K562 (cell line): ENCODE results near the gene BIN1. TPM values are rescaled to one million over a fixed set of nuclear protein-coding genes. Genes with fewer than 3 reads are reported as not detected.

Source experiments
- NR2C2 ChIP-seq, 2 experiments: fragments of 200-800 bp in 1 of 2; sonication (Bioruptor generic) in 1 of 2; sonication (generic) in 1 of 2; formaldehyde crosslinking in 1 of 2; IDR thresholded peaks; 2 replicates each; pipeline versions ENCODE4 v1.6.1 to v1.8.0; 2016 to 2022; ENCODE audit warnings: mild to moderate bottlenecking in 1 of 2, missing compliant biosample characterization in 1 of 2, missing genetic modification characterization in 1 of 2, missing genetic modification reagents in 1 of 2
- RBM15 ChIP-seq: fragments of 200-400 bp; formaldehyde crosslinking; IDR thresholded peaks from 2 replicates; pipeline ENCODE4 v1.6.1; 2018; ENCODE audit warnings: mild to moderate bottlenecking, low read length, moderate library complexity; ENCODE audit not compliant: insufficient read depth
- ZKSCAN8 ChIP-seq: fragments of 200-800 bp; sonication (Bioruptor generic); IDR thresholded peaks from 2 replicates; pipeline ENCODE4 v1.6.1; 2016; ENCODE audit warnings: missing genetic modification characterization, missing compliant biosample characterization
- polyA plus RNA-seq, 8 experiments: library from polyadenylated mRNA; depleted of rRNA in 4 of 8; stranded (reverse) in 5 of 8; unstranded in 3 of 8; fragments of >200 nt; fragmentation: Nextera tagmentation in 2 of 8; fragmentation: Illumina TruSeq in 1 of 8; extraction: Ambion mirVana in 2 of 8; extraction: Trizol in 1 of 8; gene quantifications; 2 replicates each; pipeline versions ENCODE4 v1.2.1 to v1.2.3, GENCODE V29; 2011 to 2014; ENCODE audit warnings: inconsistent platforms in 1 of 8, missing spikeins in 1 of 8
- total RNA-seq, 7 experiments: library from RNA; depleted of rRNA in 6 of 7; stranded (reverse); fragments of >200 nt in 6 of 7; fragmentation: Illumina TruSeq in 2 of 7; extraction: Trizol in 2 of 7; gene quantifications; 2 replicates each; pipeline versions ENCODE4 v1.2.1 to v1.2.3, GENCODE V29; 2011 to 2021; ENCODE audit warnings: low replicate concordance in 1 of 7
- TF ChIP-seq, protein P1 (sequence below), 2 experiments: fragments of 450-650 bp; formaldehyde crosslinking in 1 of 2; IDR thresholded peaks; 2 replicates each; pipeline versions ENCODE4 v1.4.0 to v1.6.1; 2014 to 2020; ENCODE audit warnings: mild to moderate bottlenecking in 2 of 2, borderline replicate concordance in 1 of 2, low read depth in 1 of 2

The BIN1 gene
- total and polyA plus RNA-seq, 9 of the 15 experiments (the other 6 are each of a cell fraction or from before 2014, with no cell fraction given): 0.04 to 2.8 (median 0.79) TPM; not detected in 1

DNA sequence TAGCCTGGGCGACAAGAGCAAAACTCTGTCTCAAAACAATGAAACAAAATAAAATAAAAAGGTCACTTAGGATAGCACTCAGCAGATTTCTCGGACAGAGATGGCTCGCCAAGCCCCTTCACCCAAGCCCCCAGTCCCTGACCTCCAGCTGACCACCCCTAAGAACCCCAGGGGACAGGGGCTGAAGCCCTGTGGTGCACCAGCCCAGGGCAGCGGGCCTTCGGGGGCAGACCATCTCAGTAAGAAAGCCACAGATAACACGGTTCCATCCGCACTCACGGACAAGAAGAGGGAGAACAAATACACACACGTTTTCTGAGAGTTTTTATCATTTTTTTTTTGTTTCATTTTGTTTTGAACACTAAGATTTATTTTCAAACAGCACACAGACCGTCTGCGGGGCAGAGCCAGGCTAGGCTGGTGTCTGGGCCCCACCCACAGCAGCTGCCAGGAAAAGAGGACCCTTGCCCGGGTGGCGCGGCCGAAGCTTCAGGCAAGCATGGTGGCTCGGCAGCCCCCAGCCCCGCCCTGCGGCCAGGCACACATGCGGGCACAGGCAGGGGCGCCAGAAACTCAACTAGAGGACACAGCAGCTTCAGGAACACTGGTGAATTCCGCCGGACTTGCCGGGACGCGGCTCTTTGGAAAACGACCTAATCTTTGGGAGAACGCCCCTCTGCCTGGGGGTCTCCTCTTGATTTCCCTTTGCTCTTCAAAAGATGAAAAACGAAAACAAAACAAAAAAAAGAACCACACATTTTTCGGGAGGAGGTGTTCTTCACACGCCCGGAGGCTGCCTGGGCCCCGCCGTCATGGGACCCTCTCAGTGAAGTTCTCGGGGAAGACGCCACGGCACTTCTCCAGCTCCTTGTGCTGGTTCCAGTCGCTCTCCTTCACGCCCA, 59.0 kb downstream of the BIN1 start (continued):
- TF ChIP-seq, protein P1, sequence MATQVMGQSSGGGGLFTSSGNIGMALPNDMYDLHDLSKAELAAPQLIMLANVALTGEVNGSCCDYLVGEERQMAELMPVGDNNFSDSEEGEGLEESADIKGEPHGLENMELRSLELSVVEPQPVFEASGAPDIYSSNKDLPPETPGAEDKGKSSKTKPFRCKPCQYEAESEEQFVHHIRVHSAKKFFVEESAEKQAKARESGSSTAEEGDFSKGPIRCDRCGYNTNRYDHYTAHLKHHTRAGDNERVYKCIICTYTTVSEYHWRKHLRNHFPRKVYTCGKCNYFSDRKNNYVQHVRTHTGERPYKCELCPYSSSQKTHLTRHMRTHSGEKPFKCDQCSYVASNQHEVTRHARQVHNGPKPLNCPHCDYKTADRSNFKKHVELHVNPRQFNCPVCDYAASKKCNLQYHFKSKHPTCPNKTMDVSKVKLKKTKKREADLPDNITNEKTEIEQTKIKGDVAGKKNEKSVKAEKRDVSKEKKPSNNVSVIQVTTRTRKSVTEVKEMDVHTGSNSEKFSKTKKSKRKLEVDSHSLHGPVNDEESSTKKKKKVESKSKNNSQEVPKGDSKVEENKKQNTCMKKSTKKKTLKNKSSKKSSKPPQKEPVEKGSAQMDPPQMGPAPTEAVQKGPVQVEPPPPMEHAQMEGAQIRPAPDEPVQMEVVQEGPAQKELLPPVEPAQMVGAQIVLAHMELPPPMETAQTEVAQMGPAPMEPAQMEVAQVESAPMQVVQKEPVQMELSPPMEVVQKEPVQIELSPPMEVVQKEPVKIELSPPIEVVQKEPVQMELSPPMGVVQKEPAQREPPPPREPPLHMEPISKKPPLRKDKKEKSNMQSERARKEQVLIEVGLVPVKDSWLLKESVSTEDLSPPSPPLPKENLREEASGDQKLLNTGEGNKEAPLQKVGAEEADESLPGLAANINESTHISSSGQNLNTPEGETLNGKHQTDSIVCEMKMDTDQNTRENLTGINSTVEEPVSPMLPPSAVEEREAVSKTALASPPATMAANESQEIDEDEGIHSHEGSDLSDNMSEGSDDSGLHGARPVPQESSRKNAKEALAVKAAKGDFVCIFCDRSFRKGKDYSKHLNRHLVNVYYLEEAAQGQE (IDR thresholded peaks at IDR 0.05; ENCODE audit: borderline replicate concordance): no peak
- TF ChIP-seq, protein P1 (CRISPR knock-in tag; IDR thresholded peaks at IDR 0.05; ENCODE audit: low read depth): no peak
- no peak for TF ChIP-seq NR2C2 (CRISPR knock-in tag; IDR thresholded peaks at IDR 0.05)
- no peak for TF ChIP-seq NR2C2 (tag; IDR thresholded peaks at IDR 0.05)
- TF ChIP-seq ZKSCAN8 (CRISPR knock-in tag): no peak
- no peak for TF ChIP-seq RBM15
